NCI-H2171 (cell line): ENCODE measurements around the gene ZBTB39.
"Not testable (repeated sequence)": the region's sequence is repeated elsewhere in the genome, so short reads cannot be mapped to it uniquely, and the experiment has no call there.

Experiments
- DNase-seq: peaks from one replicate; lab custom pipeline; 2025; lab: John Stamatoyannopoulos, UW

Gene ZBTB39

GRCh38 chr12:56980268-56980667 lies 26.1 kb downstream of the ZBTB39 start:
- DNase-seq = no peak

GRCh38 chr12:56979628-56980027 lies 26.7 kb downstream of the ZBTB39 start:
- DNase-seq = no peak

DNA sequence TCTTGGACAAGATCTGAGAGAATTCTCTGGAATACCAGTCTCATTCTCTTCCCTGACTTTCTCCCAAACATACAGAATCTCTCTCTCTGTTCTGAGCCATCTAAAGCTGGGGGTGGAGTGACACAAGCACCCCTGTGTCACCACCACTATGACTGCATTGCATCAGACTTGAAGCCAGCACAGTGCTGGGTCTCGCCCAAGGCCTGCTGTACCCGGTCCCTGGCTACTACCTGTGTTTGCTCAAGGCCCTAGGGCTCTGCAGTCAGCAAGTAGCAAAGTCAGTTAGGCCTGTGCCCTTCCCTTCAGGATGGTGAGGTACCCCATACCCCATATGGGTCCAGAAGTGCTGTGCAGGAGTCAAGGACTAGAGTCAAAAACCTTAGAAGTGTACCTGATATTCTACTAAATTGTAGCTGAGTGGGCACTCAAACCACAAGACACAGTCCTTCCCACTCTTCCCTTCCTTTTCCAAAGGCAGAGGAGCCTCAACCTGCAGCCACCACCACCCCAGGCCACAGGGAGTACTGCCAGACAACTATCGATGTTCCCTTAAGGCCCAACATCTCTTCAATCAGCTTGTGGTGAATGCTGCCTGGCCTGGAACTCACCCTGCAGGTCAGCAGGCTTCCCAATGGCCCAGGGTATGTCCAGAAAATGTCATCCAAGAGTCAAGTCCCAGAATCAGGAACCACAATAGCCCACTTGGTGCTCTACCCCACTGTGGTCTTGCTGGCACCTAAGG lies 27.8 kb downstream of the ZBTB39 start:
- DNase-seq = no peak

- not testable (repeated sequence) for DNase-seq
Observed at GRCh38 chr12:56977361-56977760, 29.0 kb downstream of the ZBTB39 start.

DNA sequence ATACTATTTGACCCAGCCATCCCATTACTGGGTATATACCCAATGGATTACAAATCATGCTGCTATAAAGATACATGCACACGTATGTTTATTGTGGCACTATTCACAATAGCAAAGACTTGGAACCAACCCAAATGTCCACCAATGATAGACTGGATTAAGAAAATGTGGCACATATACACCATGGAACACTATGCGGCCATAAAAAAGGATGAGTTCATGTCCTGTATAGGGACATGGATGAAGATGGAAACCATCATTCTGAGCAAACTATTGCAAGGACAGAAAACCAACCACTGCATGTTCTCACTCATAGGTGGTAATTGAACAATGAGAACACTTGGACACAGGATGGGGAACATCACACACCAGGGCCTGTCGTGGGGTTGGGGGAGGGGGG lies 32.1 kb downstream of the ZBTB39 start:
- not testable (repeated sequence) for DNase-seq

- DNase-seq = not testable (repeated sequence)
Observed at GRCh38 chr12:56968910-56969309, 37.4 kb downstream of the ZBTB39 start.

DNA sequence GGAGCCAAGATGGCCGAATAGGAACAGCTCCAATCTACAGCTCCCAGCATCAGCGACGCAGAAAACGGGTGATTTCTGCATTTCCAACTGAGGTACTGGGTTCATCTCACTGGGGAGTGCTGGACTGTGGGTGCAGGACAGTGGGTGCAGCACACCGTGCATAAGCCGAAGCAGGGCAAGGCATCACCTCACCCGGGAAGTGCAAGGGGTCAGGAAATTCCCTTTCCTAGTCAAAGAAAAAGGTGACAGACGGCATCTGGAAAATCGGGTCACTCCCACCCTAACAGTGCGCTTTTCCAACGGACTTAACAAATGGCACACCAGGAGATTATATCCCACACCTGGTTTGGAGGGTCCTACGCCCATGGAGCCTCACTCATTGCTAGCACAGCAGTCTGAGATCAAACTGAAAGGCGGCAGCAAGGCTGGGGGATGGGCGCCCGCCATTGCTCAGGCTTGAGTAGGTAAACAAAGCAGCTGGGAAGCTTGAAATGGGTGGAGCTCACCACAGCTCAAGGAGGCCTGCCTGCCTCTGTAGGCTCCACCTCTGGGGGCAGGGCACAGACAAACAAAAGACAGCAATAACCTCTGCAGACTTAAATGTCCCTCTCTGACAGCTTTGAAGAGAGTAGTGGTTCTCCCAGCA lies 40.2 kb downstream of the ZBTB39 start:
- not testable (repeated sequence) for DNase-seq

GRCh38 chr12:56965124-56965523 lies 41.2 kb downstream of the ZBTB39 start:
- DNase-seq = not testable (repeated sequence)

DNA sequence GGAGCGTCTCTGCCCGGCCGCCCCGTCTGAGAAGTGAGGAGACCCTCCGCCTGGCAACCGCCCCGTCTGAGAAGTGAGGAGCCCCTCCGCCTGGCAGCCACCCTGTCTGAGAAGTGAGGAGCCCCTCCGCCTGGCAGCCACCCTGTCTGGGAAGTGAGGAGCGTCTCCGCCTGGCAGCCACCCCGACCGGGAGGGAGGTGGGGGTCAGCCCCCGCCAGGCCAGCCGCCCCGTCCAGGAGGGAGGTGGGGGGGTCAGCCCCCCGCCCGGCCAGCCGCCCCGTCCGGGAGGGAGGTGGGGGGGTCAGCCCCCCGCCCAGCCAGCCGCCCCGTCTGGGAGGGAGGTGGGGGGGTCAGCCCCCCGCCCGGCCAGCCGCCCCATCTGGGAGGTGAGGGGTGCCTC lies 42.8 kb downstream of the ZBTB39 start:
- not testable (repeated sequence) for DNase-seq

DNA sequence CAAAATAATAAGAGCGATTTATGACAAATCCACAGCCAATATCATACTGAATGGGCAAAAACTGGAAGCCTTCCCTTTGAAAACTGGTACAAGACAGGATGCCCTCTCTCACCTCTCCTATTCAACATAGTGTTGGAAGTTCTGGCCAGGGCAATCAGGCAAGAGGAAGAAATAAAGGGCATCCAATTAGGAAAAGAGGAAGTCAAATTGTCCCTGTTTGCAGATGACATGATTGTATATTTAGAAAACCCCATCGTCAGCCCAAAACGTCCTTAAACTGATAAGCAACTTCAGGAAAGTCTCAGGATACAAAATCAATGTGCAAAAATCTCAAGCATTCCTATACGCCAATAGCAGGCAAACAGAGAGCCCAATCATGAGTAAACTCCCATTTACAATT lies 44.1 kb downstream of the ZBTB39 start:
- not testable (repeated sequence) for DNase-seq

DNA sequence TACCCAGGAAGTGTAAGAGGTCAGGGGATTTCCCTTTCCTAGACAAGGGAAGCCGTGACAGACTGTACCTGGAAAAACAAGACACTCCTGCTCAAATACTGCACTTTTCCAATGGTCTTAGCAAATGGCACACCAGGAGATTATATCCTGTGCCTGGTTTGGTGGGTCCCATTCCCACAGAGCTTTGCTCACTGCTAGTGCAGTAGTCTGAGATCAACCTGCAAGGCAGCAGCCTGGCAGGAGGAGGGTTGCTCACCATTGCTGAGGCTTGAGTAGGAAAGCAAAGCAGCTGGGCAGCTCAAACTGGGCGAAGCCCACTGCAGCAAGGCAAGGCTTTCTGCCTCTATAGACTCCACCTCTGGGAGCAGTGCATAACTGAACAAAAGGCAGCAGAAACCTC lies 47.9 kb downstream of the ZBTB39 start:
- DNase-seq = no peak

DNA sequence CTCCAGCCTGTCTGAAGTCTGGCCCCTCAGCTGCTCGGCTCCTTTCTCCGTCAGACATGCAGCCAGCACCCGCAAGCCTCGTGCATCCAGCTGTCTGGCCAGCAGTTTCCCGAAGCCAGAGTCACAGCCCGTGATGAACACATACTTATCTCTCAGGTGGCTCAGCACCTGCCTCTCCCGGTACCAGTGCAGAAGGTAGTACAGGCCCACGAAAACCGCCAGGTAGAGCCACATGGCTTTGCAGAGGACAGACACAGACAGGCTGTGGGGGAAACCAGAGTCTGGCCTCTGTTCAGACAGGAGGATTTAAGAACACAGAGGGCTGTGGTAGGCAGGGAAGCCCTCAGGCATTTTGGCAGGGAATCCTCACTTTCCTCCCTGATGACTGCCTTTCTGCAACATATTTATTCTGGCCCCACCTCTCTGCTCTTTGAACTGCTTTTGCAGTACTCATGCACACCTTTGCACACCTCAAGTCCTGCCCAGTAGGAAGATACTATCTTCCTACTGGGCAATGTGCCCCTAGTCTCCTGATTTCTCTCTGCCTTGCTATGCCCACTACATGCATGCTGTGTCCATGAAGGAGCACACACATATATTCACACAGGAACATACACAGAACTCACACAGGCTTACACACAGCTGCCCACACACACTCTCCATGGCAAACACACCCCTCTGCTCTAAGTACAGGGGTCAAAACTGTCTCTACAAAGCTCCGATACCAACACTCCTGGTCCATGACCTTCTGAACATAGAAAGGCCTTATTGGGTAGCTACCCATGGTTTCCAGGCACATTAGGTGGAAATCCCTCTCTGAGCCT lies 48.9 kb downstream of the ZBTB39 start, which contains the start of gene RDH16:
RDH16 (minus strand) TSS at position 380 of the 824 bp plus-strand sequence; CDS start at position 234, 146 bp downstream.
- no peak for DNase-seq

DNA sequence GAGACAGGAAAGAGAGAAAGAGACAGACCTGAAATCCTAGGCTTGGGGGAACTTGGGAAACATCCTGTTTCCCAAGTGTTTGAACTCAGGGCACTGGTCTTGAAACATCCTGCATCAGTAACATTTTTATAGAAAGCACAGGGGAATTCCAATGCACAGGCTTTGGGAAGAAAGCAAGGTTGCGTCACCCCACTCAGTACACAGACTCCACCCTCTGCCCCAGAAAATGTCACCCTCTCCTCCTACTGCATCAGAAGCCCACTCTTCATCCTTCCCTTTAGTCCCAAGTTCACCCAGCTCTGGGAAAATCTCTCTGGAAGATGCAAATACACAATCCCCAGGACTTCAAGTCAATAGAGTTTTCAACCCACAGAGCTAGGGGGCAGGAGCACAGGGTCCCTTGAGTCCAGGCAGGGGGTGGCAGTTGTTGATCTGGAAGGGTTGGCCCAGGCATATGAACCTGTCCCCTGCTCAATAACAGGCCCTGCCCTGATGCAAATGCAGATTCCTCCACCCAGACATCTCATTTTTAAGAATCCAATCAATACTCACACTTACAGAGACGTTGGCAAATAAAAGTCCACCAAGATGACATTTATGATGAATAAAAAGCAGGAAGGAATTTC lies 50.6 kb downstream of the ZBTB39 start:
- no peak for DNase-seq

- DNase-seq = no peak
Observed at GRCh38 chr12:56954958-56955355, 51.4 kb downstream of the ZBTB39 start.

GRCh38 chr12:56954057-56954957 lies 52.0 kb downstream of the ZBTB39 start:
- no peak for DNase-seq

DNA sequence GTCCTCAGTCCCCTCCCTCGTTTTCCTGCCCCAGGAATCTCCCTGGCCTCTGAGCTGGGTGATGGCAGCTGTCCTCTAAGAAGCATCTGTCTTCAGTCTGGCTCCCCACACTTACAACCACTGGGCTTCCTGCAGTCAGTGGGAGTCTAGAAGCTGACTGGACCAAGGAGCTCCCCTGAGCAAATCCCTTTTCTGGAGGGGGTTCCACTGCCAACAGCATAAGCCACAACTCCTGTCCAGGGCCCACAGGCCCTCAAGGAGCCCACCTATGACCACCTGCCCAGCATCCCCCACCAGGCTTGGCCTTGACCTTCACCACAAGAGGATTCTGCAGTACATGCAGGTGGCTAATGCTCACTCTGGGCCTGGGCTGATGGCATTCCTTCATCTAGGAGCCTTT lies 53.0 kb downstream of the ZBTB39 start:
- no peak for DNase-seq

DNA sequence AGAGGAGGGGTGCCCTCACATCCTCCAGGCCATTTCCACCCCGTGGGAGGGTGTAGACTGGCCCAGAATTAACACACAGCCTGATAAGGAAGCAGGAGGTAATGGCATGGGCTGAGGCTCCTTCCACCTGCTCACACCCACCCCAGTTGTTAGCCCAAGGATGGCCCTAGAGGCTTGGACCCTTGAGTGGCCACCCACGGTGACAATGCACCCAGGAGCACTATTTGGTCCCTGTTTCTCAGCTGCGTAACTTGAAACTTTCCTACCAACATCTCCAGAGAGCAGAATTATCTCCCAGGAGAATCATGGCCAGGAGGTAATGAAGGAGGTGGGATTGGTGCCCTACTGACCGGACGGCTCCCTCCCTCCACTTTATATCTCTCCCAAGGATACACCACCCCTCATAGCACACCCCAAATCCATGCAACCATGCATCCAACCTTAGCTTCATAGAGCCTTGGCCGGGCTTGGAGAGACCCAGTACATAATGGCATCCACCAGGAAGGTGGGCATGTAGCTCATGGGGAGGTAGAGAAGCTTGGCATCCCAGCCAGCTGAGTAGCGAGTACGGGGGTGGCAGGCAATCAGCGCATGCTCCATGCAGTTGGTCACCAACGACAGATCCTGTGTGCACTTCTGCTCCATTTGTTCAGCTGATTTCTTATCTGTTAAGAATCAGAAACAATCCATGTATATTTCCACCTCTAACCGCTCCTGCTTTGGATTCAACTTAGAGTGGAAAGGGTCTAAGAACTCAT lies 54.6 kb downstream of the ZBTB39 start:
- DNase-seq = no peak

- DNase-seq = no peak
Observed at GRCh38 chr12:56948881-56949280, 57.5 kb downstream of the ZBTB39 start.
